ENCODE measurements around the gene THSD7B.

GRCh38 chr2:137206069-137206468 is 440.7 kb downstream of the THSD7B start:
- TF ChIP-seq CTCF (IDR thresholded peaks at IDR 0.05) (no peak), POLR2AphosphoS5 (IDR thresholded peaks at IDR 0.05) (no peak), POLR2A (IDR thresholded peaks at IDR 0.05) (no peak)
